Mucosa of gallbladder (tissue), 1 donor: Measurements from ENCODE around the gene ZNF555. TPM values are rescaled to one million over a fixed set of nuclear protein-coding genes. Genes with fewer than 3 reads are reported as not detected.
A peak's percentile ranks its signal among the peaks of the same experiment; 100 is the strongest.
"Not testable (repeated sequence)": the region's sequence is repeated elsewhere in the genome, so short reads cannot be mapped to it uniquely, and the experiment has no call there.

Experiments
- DNase-seq: peaks from one replicate; pipeline ENCODE4 v3.0.0-alpha.2; 2020; ENCODE audit warnings: low spot score
- total RNA-seq: library from RNA; stranded (reverse); gene quantifications from one replicate; pipeline ENCODE4 v1.2.1, GENCODE V29; 2021
- donor health status: DM: no; HTN: no; CAD: no.

Gene ZNF555
- total RNA-seq, 1 donor from 2014 or later: 5.8 TPM

DNA sequence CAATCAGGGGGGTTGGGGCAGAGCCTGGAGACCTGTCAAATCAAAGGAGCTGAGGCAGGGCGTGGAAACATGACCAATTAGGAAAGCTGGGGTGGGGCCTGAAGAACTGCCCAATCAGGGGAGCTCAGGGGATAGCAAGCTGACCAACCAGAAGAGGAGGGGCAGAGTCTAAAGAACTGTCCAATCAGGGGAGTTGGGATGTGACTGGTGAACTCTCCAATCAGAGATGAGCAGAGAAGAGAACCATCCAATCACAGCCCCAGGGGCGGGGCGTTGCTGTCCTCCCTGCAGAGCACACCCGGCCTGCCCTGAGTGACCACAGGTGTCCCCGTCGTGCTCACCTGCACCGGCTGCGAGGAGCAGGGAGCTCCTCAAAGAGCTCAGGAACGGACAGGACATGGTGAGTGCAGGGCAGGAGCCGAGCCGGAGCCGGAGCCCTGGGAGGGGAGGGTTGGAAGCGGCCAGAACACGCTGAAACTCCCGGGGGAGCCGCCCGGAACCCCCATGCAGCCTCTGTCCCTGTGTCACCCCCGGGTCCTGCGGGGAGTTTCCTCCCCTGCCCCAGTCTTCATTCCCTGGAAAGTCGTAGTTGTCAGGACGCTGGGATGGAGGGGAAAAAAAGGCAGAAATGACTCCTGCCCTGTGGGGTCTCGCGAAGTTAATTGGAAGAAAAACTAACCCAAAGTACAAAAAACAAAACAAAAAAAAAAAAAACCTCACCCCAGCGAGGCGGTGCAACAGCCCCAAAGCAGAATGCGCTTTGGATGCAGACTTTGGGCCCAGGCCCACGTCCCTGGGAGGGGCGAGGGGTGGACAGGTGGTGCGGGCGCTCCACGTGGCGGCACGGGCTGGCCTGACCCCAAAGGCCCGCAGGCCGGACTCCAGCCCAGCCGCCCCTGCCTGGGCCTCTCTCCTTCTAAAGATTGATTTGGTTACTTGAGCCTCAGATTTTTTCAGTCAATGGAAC is 26.0 kb downstream of the ZNF555 start, which contains the start of gene ZNF556:
ZNF556 (plus strand) TSS at position 311 of the 967 bp plus-strand sequence; CDS start at position 398, 87 bp downstream.
- DNase-seq: no peak

DNA sequence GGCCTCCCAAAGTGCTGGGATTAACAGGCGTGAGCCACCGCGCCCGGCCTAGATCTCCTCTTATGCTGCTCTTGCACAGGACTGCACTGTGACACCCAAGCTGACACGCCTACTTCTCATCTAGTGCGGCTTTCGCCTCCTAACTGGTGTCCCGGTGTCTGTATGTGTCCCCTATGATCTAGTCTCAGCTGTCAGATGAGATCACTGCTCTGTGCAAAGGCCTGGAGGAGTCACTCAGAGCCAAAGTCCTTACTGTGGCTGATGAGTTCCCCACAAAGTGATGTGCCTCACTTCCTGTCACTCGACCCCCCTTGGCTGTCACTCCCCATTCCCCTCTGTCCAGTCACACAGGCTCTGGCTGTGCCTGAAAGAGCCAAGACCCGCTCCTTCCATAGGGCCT is 28.3 kb downstream of the ZNF555 start:
- DNase-seq: no peak

DNA sequence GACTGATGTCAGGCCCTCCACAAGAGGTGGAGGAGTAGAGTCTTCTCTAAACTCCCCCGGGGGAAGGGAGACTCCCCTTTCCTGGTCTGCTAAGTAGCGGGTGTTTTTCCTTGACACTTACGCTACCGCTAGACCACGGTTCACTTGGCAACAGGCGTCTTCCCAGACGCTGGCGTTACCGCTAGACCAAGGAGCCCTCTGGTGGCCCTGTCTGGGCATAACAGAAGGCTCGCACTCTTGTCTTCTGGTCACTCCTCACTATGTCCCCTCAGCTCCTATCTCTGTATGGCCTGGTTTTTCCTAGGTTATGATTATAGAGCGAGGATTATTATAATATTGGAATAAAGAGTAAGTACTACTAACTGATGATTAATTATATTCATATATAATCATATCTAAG is 30.9 kb downstream of the ZNF555 start:
- not testable (repeated sequence) for DNase-seq

DNA sequence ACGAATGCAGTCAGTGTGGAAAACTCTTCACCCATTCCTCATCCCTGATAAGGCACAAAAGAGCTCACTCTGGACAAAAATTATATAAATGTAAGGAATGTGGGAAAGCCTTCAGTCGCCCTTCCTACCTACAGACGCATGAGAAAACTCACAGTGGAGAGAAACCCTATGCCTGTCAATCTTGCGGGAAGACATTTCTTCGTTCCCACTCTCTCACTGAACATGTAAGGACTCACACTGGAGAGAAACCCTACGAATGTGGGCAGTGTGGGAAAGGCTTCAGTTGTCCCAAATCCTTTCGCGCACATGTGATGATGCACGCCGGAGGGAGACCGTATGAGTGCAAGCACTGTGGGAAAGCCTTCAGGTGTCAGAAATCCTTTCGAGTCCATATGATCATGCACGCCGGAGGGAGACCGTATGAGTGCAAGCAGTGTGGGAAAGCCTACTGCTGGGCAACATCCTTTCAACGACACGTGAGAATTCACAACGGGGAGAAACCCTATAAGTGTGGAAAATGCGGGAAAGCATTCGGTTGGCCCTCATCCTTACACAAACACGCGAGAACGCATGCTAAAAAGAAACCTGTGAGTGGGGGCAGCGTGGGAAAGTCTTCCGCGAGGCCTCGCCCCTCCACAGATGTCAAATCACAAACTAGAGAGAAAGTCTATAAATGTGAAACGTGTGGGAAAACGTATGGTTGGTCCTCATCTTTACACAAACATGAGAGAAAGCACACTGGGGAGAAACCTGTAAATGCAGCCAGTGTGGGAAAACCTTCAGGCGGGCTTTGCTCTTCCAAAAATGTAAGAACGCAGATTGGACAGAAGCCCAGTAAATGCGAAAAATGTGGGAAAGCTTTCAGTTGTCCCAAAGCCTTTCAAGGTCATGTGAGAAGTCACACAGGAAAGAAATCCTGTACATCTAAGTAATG is 36.4 kb downstream of the ZNF555 start:
- DNase-seq: no peak

DNA sequence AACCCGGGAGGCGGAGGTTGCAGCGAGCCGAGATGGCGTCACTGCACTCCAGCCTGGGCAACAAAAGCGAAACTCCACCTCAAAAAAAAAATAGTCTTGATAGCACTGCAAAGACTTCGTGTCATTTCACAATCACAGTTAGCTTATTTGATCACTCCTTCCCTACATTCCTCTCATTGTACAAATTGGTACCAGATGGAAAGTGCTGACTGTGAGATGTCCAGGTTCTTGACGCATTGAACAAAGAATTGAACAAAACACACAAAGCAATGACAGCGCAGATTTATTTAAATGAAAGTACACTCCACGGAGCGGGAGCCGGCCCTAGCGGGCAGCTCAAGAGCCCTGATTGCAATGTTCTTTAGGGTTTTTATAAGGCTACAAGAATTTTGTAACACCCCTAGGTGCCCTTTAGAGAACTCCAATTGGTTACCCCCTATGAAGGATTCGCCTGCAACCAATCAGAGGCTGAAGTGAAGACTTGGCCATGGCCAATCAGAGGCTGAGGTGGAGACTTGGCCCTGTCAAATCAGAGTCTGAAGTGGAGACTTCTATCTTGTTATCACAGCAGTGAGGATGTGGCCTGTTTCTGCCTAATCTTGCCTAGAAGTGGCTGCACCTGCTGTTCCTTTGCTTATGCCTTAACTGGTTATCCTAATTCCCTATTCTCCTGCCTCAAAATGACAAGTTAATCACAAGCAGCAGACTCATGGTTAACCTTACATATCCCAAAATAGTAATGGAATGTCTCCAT is 42.6 kb downstream of the ZNF555 start:
- DNase-seq: no peak

DNA sequence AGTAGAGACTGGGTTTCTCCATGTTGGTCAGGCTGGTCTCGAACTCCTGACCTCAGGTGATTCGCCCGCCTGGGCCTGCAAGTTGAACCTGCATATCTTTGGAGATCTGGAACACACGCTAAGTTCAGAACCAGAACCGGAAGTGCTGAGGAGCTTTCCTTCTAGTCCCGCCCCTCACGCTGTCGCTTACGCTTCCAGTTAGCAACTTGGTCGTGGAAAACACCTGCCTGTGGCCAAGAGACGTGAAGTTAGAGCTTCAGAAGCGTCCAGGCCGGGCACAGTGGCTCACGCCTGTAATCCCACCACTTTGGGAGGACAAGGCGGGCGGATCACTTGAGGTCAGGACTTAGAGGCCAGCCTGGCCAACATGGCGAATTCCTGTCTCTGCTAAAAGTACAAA is 44.5 kb downstream of the ZNF555 start:
- DNase-seq: no peak

DNA sequence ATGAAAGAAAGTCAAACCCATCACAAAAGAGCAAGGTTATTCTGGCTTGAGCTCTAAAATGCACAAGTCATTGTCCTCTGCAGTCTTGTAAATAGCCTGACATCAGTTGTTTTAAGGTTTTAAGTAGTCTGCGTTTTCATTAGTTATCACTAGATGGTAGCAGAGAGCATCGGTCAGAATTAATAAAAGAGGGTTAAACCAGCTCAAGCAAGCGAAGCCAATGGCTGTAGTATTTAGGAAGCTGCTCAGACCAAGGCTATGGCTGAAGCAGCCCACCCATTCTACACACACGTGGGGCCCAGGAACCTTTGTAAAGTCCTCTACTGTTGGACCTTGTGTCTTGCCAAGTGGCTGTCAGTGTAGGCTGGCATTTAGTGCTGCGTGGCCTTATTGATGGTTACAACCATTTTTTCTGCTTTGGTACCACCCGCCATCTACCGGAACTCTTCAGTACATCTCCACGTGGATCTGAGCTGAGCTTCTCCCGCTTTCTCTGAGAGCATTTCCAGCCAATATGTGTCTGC is 46.2 kb downstream of the ZNF555 start:
- no peak for DNase-seq

DNA sequence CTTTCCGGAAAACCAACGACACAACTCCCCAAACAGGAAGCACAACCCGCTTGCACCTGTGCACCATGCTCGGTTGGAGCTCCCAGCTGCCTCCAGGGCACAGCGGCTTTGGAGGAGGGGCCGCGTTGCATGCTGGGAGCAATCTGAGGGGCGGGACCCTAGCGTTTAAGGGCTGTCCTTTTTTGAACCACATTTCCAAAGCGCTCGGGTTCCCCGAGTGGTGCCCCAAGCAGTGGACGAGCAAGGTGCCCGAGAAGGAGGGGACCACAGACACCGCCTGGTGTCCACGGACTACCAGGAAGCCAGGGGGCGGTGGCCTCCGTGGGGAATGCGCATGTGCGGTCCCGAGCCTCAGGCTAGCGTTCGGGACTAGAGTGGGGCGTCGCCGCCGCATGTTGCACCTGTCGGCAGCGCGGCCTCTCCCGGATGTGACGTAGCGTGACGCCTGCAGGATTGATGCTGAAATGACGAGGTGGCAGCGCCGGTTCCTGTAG is 47.5 kb downstream of the ZNF555 start:
- DNase-seq: no peak

DNA sequence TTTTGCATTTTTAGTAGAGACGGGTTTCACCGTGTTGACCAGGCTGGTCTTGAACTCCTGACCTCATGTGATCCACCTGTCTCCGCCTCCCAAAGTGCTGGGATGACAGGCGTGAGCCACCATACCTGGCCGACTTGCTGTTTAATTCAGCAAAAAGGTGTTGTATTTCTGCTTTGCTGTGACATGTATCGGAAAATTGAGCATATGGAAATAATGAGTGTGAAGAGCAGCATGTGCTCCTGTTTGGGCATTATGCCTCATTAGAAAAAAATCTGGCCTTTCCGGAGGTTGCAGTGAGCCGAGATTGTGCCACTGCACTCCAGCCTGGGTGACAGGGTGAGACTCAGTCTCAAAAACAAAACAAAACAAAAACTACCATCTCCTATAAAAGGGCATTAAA is 49.3 kb downstream of the ZNF555 start:
- DNase-seq: not testable (repeated sequence)

DNA sequence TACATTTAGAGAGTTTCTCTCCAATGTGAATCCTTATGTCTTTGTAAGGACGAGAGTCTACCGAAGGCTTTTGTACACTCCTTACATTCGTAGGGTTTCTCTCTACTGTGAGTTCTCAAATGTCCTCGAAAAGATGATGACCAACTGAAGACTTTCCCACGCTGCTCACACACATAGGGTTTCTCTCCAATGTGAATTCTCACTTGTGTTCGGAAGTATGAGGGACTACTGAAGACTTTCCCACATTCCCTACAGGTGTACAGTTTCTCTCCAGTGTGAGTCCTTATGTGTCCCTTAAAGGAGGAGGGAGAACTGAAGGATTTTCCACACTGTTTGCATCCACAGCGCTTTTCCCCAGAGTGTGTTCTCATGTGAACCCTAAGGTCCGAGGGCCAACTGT is 55.4 kb downstream of the ZNF555 start:
- no peak for DNase-seq

DNA sequence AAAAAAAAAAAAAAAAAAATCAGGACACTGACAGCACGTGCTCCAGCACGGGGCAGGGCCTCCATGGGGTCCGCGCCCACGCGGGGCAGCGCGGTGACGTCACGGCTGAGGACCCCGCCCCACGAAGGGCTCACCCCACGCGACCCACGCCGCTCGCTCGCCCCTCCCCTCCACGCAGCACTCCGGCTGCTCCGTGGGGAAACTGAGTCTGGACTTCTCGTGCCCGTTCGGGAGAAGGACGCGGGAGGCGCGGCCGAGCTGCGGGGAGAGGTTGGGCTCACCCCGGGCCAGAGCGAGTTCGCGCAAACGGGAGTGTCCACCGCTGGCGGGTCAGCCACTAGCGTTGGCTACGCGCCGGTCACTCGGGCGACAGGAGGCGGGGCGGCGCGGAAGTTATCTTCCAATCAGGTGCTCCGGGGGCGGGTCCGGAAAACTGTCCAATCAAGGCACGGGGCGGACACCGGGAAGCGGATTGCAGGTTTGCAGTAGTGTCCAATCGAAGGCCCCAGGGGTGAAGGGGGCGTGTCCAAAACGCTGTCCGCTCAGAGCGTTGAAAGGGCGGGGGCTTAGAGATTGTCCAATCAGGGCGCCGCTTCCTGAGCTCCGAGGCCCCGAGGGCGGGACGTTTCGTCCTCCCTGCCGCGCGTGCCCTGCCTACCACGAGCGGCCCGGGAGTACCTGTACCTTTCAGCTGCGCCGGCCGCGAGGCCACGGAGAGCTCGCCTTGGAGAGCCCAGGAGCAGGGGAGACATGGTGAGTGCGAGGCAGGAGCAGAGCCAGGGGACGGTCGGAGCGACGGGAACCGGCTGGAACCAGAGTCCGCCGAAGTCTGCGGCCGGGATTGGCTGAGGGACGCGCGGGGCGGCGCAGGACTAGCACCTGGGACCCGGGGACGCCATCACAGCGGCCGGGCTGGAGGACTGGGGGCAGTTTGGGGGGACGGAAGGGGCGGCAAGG is 59.3 kb downstream of the ZNF555 start, which contains the start of gene ZNF57:
ZNF57 (plus strand) TSS at position 633 of the 957 bp plus-strand sequence; CDS start at position 751, 118 bp downstream.
- peak; percentile 100 for DNase-seq

DNA sequence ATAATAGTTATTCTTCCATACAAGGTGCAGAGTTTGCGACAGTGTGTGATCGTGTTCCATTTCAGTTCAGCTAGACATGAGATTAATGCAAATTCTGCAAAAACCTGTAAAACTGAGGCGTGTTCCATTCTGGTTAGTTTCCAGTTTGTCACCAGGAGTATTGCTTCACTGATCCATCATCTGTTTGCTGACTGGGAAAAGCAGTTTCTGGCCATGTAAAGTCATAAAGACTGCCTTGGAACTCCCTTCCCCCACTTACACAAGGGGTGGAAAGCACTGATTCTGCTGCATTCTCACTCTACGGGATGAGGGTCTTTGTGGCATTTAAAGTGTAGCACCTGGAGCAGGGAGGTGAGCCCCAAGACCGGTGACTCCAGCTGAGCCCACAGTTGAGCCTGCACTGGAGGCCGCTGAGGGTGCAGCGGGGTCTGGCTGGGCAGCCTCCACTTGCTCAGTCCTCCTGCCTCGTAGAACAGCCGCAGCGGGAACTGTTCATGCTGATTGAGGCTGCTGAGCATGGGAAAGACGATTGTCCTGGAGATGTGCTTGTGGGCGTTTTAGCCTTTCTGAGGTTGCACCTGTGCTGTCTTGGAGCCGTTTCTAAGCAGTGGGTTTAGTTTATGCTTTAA is 61.4 kb downstream of the ZNF555 start:
- DNase-seq: no peak

DNA sequence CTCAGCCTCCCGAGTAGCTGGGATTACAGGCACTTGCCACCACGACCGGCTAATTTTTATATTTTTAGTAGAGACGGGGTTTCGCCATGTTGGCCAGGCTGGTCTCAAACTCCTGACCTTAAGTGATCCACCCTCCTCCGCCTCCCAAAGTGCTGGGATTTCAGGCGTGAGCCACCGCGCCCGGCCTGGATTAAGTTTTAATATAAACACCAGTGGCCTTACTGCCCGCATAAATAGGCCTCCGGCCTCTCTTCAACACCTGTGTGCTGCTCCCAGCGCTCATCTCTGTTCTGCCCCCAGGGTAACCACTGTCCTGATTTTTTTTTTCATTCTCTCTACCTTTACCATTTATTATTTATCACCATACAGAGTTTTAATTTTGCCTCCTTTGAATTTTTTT is 62.1 kb downstream of the ZNF555 start:
- DNase-seq: not testable (repeated sequence)

DNA sequence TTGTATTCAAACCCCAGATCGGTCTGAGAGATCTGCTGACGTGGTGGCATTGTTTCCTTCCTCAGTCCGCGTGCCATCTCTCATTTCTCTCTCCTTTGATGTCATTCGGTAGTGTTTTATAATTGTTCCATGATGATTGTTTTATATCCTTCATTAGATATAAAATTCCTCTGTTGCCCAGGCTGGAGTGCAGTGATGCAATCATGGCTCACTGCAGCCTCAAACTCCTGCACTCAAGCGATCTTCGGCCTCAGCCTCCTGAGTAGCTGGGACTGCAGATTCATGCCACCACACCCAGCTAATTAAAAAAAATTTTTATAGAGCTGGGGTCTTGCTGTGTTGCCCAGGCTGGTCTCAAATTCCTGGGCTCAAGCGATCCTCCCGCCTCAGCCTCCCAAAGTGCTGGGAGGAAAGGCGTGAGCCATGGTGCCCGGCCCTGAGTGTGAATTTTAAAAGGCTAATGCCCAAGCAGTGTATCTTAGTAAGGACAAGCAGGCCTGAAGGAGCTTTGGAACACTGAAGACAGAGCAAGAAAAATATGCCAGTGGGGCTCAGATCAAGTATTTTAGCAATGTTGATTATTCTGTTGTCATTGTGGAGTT is 64.7 kb downstream of the ZNF555 start:
- no peak for DNase-seq

DNA sequence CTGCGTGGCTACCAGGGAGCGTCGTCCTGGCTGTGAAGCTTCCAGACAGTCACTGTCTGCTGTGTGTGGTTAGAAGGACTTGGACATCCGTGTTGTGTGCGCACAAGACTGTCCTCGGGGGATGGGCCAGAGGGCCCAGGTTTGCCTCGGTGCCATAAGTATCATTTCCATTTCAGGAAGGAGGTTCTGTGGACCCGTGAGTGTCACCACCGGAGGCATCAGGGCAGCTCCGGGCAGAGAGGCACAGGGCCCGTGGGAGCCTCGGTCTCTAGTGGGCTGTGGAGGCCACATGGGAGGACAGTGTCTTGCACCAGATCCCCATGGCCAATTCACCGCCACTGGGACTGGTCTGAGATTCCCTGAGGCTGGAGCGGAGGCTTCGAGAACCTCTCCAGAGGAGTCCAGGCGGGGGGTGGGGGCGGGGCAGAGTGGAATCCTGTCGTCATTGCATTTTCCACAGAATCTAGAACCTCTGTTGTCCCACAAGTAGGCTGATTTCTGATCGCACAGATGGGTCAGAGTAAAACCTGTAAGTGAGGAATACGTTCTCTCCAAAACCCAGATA is 65.4 kb downstream of the ZNF555 start:
- no peak for DNase-seq
